HepG2 (cell line): ENCODE data around the gene NBPF1. TPM values are rescaled to one million over a fixed set of nuclear protein-coding genes. Genes with fewer than 3 reads are reported as not detected.

Experiments used
- AKAP8 ChIP-seq: sonication (generic); formaldehyde crosslinking; IDR thresholded peaks from 2 replicates; pipeline ENCODE4 v1.5.1; 2020; ENCODE audit warnings: mild to moderate bottlenecking, missing genetic modification reagents
- CCAR2 ChIP-seq: fragments of 200-400 bp; formaldehyde crosslinking; optimal IDR thresholded peaks from 2 replicates; pipeline ENCODE3; 2018; ENCODE audit warnings: low read depth, mild to moderate bottlenecking, low read length, moderate library complexity
- MIER3 ChIP-seq: IDR thresholded peaks from 2 replicates; pipeline ENCODE4 v1.6.1; 2016; ENCODE audit warnings: missing compliant biosample characterization, borderline replicate concordance
- NPAS2 ChIP-seq: sonication (generic); formaldehyde crosslinking; IDR thresholded peaks from 2 replicates; pipeline ENCODE4 v1.8.0; 2022; ENCODE audit warnings: mild to moderate bottlenecking, missing genetic modification reagents, borderline replicate concordance
- REST ChIP-seq, 2 experiments: IDR thresholded peaks; 2 replicates each; pipeline ENCODE4 v1.6.1; 2011 to 2012; ENCODE audit warnings: low read length in 2 of 2, borderline replicate concordance in 1 of 2, low read depth in 1 of 2, mild to moderate bottlenecking in 1 of 2, moderate library complexity in 1 of 2
- SMAD1 ChIP-seq: sonication (generic); formaldehyde crosslinking; IDR thresholded peaks from 2 replicates; pipeline ENCODE4 v1.4.0; 2020; ENCODE audit warnings: missing genetic modification reagents, low read depth, mild to moderate bottlenecking, borderline replicate concordance
- ZFP36L1 ChIP-seq: sonication (generic); formaldehyde crosslinking; IDR thresholded peaks from 2 replicates; pipeline ENCODE4 v1.8.0; 2022; ENCODE audit warnings: mild to moderate bottlenecking, missing genetic modification reagents, moderate library complexity
- ZNF317 ChIP-seq: sonication (generic); formaldehyde crosslinking; IDR thresholded peaks from 2 replicates; pipeline ENCODE4 v1.5.0; 2020; ENCODE audit warnings: mild to moderate bottlenecking, missing genetic modification reagents
- ZNF484 ChIP-seq: sonication (generic); formaldehyde crosslinking; IDR thresholded peaks from 2 replicates; pipeline ENCODE4 v1.5.1; 2020; ENCODE audit warnings: mild to moderate bottlenecking, low read depth, missing genetic modification reagents, borderline replicate concordance
- ZNF496 ChIP-seq: sonication (generic); formaldehyde crosslinking; IDR thresholded peaks from 2 replicates; pipeline ENCODE4 v1.8.1; 2023; ENCODE audit warnings: mild to moderate bottlenecking, moderate library complexity, missing genetic modification reagents; ENCODE audit not compliant: insufficient replicate concordance
- ZNF501 ChIP-seq: sonication (generic); formaldehyde crosslinking; IDR thresholded peaks from 2 replicates; pipeline ENCODE4 v1.5.1; 2020; ENCODE audit warnings: mild to moderate bottlenecking, moderate library complexity, missing genetic modification reagents
- ZNF513 ChIP-seq: sonication (generic); formaldehyde crosslinking; conservative IDR thresholded peaks from 2 replicates; pipeline ENCODE4 v1.5.0; 2020; ENCODE audit warnings: missing genetic modification reagents
- ZNF550 ChIP-seq: sonication (generic); formaldehyde crosslinking; IDR thresholded peaks from 2 replicates; pipeline ENCODE4 v1.4.0; 2020; ENCODE audit warnings: mild to moderate bottlenecking, missing genetic modification reagents, borderline replicate concordance
- ZNF562 ChIP-seq: sonication (generic); formaldehyde crosslinking; IDR thresholded peaks from 2 replicates; pipeline ENCODE4 v1.8.0; 2022; ENCODE audit warnings: missing genetic modification reagents, borderline replicate concordance
- ZSCAN22 ChIP-seq: sonication (generic); formaldehyde crosslinking; IDR thresholded peaks from 2 replicates; pipeline ENCODE4 v1.4.0; 2020; ENCODE audit warnings: mild to moderate bottlenecking, missing genetic modification reagents
- ZSCAN31 ChIP-seq: sonication (generic); formaldehyde crosslinking; IDR thresholded peaks from 2 replicates; pipeline ENCODE4 v1.5.0; 2020; ENCODE audit warnings: low read depth, mild to moderate bottlenecking, missing genetic modification reagents
- polyA plus RNA-seq, 8 experiments: library from polyadenylated mRNA; depleted of rRNA in 3 of 8; stranded (reverse) in 7 of 8; unstranded in 1 of 8; fragments of >200 nt; fragmentation: Illumina TruSeq in 4 of 8; extraction: Trizol in 4 of 8; gene quantifications; 2 replicates each; pipeline versions ENCODE4 v1.2.1 to v1.2.3, GENCODE V29; 2011 to 2016; ENCODE audit warnings: low read depth in 4 of 8, missing spikeins in 1 of 8, mixed read lengths in 1 of 8; ENCODE audit not compliant: insufficient read depth in 1 of 8
- total RNA-seq, 5 experiments: library from RNA; depleted of rRNA; stranded (reverse); fragments of >200 nt; fragmentation: Illumina TruSeq; extraction: Trizol; gene quantifications; 2 replicates each; pipeline ENCODE4 v1.2.3, GENCODE V29; 2016; ENCODE audit warnings: low read depth in 1 of 5
- TF ChIP-seq, protein P1 (sequence below): sonication (generic); formaldehyde crosslinking; IDR thresholded peaks from 2 replicates; pipeline ENCODE4 v1.9.0; 2021; ENCODE audit warnings: missing genetic modification reagents, mild to moderate bottlenecking, borderline replicate concordance
- TF ChIP-seq, protein P2 (sequence below): sonication (generic); formaldehyde crosslinking; IDR thresholded peaks from 2 replicates; pipeline ENCODE4 v1.5.1; 2020; ENCODE audit warnings: missing genetic modification reagents, mild to moderate bottlenecking, borderline replicate concordance

Gene NBPF1
- total and polyA plus RNA-seq, 2 of the 13 experiments (the other 11 are each of a cell fraction or from before 2014, with no cell fraction given) = 30.3 to 35.6 TPM

DNA sequence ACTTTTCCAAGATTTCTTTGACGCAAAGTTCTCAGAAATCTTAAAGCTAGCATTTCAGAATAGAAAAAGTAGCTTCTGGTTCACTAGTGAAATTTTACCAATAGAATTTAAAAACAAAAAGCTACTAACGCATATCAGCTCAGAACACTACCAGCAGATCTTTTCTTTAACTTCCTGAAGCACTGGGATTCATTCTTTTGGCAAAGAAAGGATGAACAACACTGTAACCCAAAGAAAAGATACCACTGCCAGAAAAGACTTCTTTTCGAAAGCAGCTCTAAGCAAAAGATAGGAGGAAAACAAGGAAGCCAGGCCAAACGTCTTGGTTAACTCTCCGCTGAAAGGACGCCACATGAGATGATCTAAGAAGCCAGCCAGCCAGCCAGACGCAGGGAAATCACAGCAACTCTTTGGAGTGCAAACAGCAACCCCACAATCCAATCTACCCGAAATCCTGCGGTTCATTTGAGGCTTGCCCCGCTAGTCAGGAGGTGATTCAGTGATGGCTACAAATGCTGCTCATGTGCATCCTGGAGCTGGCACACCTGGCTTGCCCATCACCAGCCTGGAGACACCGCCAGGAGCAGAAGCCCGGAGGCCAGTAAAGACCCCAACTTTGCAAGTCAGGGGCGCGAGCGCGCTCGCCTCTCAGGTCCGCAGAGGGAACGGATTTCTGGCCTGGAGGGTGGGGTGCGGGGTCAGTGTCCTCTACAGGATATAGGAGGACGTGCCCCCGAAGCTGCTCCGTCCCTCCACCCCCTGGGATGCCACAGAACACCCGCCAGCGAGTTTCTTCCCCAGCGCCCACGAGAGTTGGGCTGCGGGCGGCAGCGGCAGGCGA lies 812 bp downstream of the NBPF1 start (continued):
- no peak for TF ChIP-seq REST (IDR thresholded peaks at IDR 0.05; ENCODE audit: borderline replicate concordance in 1 of 2, low read depth in 1 of 2, low read length in 2 of 2)
- TF ChIP-seq ZNF550 (CRISPR knock-in tag) = 0 out of 2 replicates have a peak, but pooled peaks have one; percentile 80
- TF ChIP-seq ZNF484 (CRISPR knock-in tag) = no peak
- no peak for TF ChIP-seq ZNF496 (CRISPR knock-in tag)
- TF ChIP-seq ZNF501 (CRISPR knock-in tag) = no peak
- TF ChIP-seq, protein P1, sequence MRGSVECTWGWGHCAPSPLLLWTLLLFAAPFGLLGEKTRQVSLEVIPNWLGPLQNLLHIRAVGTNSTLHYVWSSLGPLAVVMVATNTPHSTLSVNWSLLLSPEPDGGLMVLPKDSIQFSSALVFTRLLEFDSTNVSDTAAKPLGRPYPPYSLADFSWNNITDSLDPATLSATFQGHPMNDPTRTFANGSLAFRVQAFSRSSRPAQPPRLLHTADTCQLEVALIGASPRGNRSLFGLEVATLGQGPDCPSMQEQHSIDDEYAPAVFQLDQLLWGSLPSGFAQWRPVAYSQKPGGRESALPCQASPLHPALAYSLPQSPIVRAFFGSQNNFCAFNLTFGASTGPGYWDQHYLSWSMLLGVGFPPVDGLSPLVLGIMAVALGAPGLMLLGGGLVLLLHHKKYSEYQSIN = no peak
- TF ChIP-seq AKAP8 (CRISPR knock-in tag) = 0 out of 2 replicates have a peak, but pooled peaks have one; percentile 3
- TF ChIP-seq ZNF562 = no peak
- TF ChIP-seq ZSCAN22 (CRISPR knock-in tag) = no peak
- peak; percentile 71; the same call in 1 of the 2 replicates for TF ChIP-seq ZFP36L1 (CRISPR knock-in tag)
- TF ChIP-seq ZSCAN31 (CRISPR knock-in tag) = no peak
- no peak for TF ChIP-seq NPAS2 (CRISPR knock-in tag)
- 0 out of 2 replicates have a peak, but pooled peaks have one; percentile 13 for TF ChIP-seq ZNF317 (CRISPR knock-in tag)
- 0 out of 2 replicates have a peak, but pooled peaks have one; percentile 26 for TF ChIP-seq MIER3
- peak; percentile 10; the same call in 1 of the 2 replicates for TF ChIP-seq ZNF513 (CRISPR knock-in tag)
- no peak for TF ChIP-seq CCAR2
- TF ChIP-seq, protein P2, sequence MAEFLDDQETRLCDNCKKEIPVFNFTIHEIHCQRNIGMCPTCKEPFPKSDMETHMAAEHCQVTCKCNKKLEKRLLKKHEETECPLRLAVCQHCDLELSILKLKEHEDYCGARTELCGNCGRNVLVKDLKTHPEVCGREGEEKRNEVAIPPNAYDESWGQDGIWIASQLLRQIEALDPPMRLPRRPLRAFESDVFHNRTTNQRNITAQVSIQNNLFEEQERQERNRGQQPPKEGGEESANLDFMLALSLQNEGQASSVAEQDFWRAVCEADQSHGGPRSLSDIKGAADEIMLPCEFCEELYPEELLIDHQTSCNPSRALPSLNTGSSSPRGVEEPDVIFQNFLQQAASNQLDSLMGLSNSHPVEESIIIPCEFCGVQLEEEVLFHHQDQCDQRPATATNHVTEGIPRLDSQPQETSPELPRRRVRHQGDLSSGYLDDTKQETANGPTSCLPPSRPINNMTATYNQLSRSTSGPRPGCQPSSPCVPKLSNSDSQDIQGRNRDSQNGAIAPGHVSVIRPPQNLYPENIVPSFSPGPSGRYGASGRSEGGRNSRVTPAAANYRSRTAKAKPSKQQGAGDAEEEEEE (CRISPR knock-in tag) = no peak
- no peak; the same call in 1 of the 2 replicates for TF ChIP-seq SMAD1
